Measurements from ENCODE around the gene RAB36.

Gene RAB36

GRCh38 chr22:23140385-23140784 lies 4.9 kb upstream of the RAB36 start:
- DNase-seq, result no peak

- DNase-seq, result no peak
These were observed 2.7 kb upstream of the RAB36 start for GRCh38 chr22:23142546-23143105.

GRCh38 chr22:23143119-23143518 lies 2.2 kb upstream of the RAB36 start:
- DNase-seq, result no peak

GRCh38 chr22:23144432-23144831 lies 845 bp upstream of the RAB36 start:
- no peak for DNase-seq

- no peak for DNase-seq
These were observed 697 bp downstream of the RAB36 start for GRCh38 chr22:23145878-23146470.

- no peak for DNase-seq
These were observed 1.4 kb downstream of the RAB36 start for GRCh38 chr22:23146478-23147205.

- no peak for DNase-seq
These were observed 2.5 kb downstream of the RAB36 start for GRCh38 chr22:23147617-23148387.

GRCh38 chr22:23149743-23150238 lies 4.5 kb downstream of the RAB36 start:
- DNase-seq, result no peak

GRCh38 chr22:23150762-23151161 lies 5.5 kb downstream of the RAB36 start:
- no peak for DNase-seq

GRCh38 chr22:23151827-23152226 lies 6.5 kb downstream of the RAB36 start:
- no peak for DNase-seq

GRCh38 chr22:23152238-23153114 lies 7.2 kb downstream of the RAB36 start:
- no peak for DNase-seq

- no peak for DNase-seq
These were observed 8.7 kb downstream of the RAB36 start for GRCh38 chr22:23153994-23154393.

GRCh38 chr22:23154461-23154860 lies 9.2 kb downstream of the RAB36 start:
- no peak for DNase-seq

- DNase-seq, result no peak
These were observed 9.9 kb downstream of the RAB36 start for GRCh38 chr22:23155143-23155542.

- no peak for DNase-seq
These were observed 10.6 kb downstream of the RAB36 start for GRCh38 chr22:23155831-23156230.

- DNase-seq, result no peak
These were observed 11.0 kb downstream of the RAB36 start for GRCh38 chr22:23156286-23156685.

- DNase-seq, result no peak
These were observed 12.6 kb downstream of the RAB36 start for GRCh38 chr22:23157560-23158515.

- no peak for DNase-seq
These were observed 13.4 kb downstream of the RAB36 start for GRCh38 chr22:23158516-23159290.

- no peak for DNase-seq
These were observed 14.0 kb downstream of the RAB36 start for GRCh38 chr22:23159291-23159630.

GRCh38 chr22:23161029-23161428 lies 15.8 kb downstream of the RAB36 start:
- no peak for DNase-seq

GRCh38 chr22:23161574-23161973 lies 16.3 kb downstream of the RAB36 start:
- DNase-seq, result no peak

Measured in NCI-H524 treated with DMSO at 0.1 percent for 48 hours (cell line).